Measurements from ENCODE around the gene HPSE2.

HPSE2 gene

GRCh38 chr10:99058762-99059161 is 176.9 kb downstream of the HPSE2 start:
- no peak for ATAC-seq
- TF ChIP-seq ZC3H10 (CRISPR knock-in tag; IDR thresholded peaks at IDR 0.05) (no peak), ZFP30 (CRISPR knock-in tag; IDR thresholded peaks at IDR 0.05) (no peak), POU6F1 (CRISPR knock-in tag; IDR thresholded peaks at IDR 0.05; ENCODE audit: borderline replicate concordance, low read depth) (no peak), GLIS3 (CRISPR knock-in tag; IDR thresholded peaks at IDR 0.05) (no peak), ARNTL (CRISPR knock-in tag; IDR thresholded peaks at IDR 0.05; ENCODE audit: borderline replicate concordance, low read depth) (no peak), ESRRG (CRISPR knock-in tag; IDR thresholded peaks at IDR 0.05) (no peak), ZNF8 (CRISPR knock-in tag; IDR thresholded peaks at IDR 0.05) (no peak), ZFP3 (CRISPR knock-in tag; IDR thresholded peaks at IDR 0.05) (no peak), ZNF565 (CRISPR knock-in tag; conservative IDR thresholded peaks at IDR 0.05; ENCODE audit: low read depth) (no peak), OSR1 (CRISPR knock-in tag; IDR thresholded peaks at IDR 0.05) (no peak), BACH2 (CRISPR knock-in tag; IDR thresholded peaks at IDR 0.05; ENCODE audit: borderline replicate concordance) (no peak), PPARA (CRISPR knock-in tag; IDR thresholded peaks at IDR 0.05; ENCODE audit: borderline replicate concordance) (no peak), ZNF70 (CRISPR knock-in tag; IDR thresholded peaks at IDR 0.05) (no peak), RARB (CRISPR knock-in tag; IDR thresholded peaks at IDR 0.05) (no peak)
- TF ChIP-seq, protein P1, sequence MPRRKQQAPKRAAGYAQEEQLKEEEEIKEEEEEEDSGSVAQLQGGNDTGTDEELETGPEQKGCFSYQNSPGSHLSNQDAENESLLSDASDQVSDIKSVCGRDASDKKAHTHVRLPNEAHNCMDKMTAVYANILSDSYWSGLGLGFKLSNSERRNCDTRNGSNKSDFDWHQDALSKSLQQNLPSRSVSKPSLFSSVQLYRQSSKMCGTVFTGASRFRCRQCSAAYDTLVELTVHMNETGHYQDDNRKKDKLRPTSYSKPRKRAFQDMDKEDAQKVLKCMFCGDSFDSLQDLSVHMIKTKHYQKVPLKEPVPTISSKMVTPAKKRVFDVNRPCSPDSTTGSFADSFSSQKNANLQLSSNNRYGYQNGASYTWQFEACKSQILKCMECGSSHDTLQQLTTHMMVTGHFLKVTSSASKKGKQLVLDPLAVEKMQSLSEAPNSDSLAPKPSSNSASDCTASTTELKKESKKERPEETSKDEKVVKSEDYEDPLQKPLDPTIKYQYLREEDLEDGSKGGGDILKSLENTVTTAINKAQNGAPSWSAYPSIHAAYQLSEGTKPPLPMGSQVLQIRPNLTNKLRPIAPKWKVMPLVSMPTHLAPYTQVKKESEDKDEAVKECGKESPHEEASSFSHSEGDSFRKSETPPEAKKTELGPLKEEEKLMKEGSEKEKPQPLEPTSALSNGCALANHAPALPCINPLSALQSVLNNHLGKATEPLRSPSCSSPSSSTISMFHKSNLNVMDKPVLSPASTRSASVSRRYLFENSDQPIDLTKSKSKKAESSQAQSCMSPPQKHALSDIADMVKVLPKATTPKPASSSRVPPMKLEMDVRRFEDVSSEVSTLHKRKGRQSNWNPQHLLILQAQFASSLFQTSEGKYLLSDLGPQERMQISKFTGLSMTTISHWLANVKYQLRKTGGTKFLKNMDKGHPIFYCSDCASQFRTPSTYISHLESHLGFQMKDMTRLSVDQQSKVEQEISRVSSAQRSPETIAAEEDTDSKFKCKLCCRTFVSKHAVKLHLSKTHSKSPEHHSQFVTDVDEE (CRISPR knock-in tag; IDR thresholded peaks at IDR 0.05) = no peak
- TF ChIP-seq, protein P2, sequence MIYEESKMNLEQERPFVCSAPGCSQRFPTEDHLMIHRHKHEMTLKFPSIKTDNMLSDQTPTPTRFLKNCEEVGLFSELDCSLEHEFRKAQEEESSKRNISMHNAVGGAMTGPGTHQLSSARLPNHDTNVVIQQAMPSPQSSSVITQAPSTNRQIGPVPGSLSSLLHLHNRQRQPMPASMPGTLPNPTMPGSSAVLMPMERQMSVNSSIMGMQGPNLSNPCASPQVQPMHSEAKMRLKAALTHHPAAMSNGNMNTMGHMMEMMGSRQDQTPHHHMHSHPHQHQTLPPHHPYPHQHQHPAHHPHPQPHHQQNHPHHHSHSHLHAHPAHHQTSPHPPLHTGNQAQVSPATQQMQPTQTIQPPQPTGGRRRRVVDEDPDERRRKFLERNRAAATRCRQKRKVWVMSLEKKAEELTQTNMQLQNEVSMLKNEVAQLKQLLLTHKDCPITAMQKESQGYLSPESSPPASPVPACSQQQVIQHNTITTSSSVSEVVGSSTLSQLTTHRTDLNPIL (CRISPR knock-in tag; IDR thresholded peaks at IDR 0.05; ENCODE audit: low read depth) = no peak

GRCh38 chr10:99057936-99058690 is 177.5 kb downstream of the HPSE2 start:
- no peak for ATAC-seq
- TF ChIP-seq, protein P2 (CRISPR knock-in tag; IDR thresholded peaks at IDR 0.05; ENCODE audit: low read depth) = no peak
- TF ChIP-seq ZNF565 (CRISPR knock-in tag; conservative IDR thresholded peaks at IDR 0.05; ENCODE audit: low read depth) (no peak), SNAI2 (CRISPR knock-in tag; IDR thresholded peaks at IDR 0.05) (no peak), TOX (CRISPR knock-in tag; IDR thresholded peaks at IDR 0.05; ENCODE audit: borderline replicate concordance) (no peak), ISL1 (CRISPR knock-in tag; IDR thresholded peaks at IDR 0.05) (no peak), ARNTL (CRISPR knock-in tag; IDR thresholded peaks at IDR 0.05; ENCODE audit: borderline replicate concordance, low read depth) (no peak), ESRRG (CRISPR knock-in tag; IDR thresholded peaks at IDR 0.05) (no peak), POU6F1 (CRISPR knock-in tag; IDR thresholded peaks at IDR 0.05; ENCODE audit: borderline replicate concordance, low read depth) (no peak), TCF4 (CRISPR knock-in tag; IDR thresholded peaks at IDR 0.05; ENCODE audit: borderline replicate concordance) (no peak)
- TF ChIP-seq, protein P1 (CRISPR knock-in tag; IDR thresholded peaks at IDR 0.05) = no peak
